Spinal cord (tissue), 10 donors: ENCODE results near the gene ATP2B1. TPM values are rescaled to one million over a fixed set of nuclear protein-coding genes. Genes with fewer than 3 reads are reported as not detected.
A peak's percentile ranks its signal among the peaks of the same experiment; 100 is the strongest.
"Not testable (repeated sequence)": the region's sequence is repeated elsewhere in the genome, so short reads cannot be mapped to it uniquely, and the experiment has no call there.

Experiments
- DNase-seq, 6 donors: peaks; one replicate each; pipeline versions ENCODE4 v3.0.0 to v3.0.0-alpha.2; 2013 to 2015; ENCODE audit warnings: low spot score in 6 of 6, low read depth in 4 of 6
- H3K27ac ChIP-seq: one replicate; pipeline ENCODE4 v1.5.1; 2013; ENCODE audit warnings: low read depth, low read length, control low read depth
- H3K27me3 ChIP-seq: one replicate; pipeline ENCODE4 v1.6.1; 2013; ENCODE audit warnings: low read length; ENCODE audit not compliant: control insufficient read depth, insufficient read depth
- H3K36me3 ChIP-seq: one replicate; pipeline ENCODE4 v1.6.1; 2013; ENCODE audit warnings: low read length; ENCODE audit not compliant: control insufficient read depth, insufficient read depth
- H3K4me1 ChIP-seq: one replicate; pipeline ENCODE4 v1.6.1; 2013; ENCODE audit warnings: low read length; ENCODE audit not compliant: control insufficient read depth, insufficient read depth
- H3K4me3 ChIP-seq: one replicate; pipeline ENCODE4 v1.5.1; 2013; ENCODE audit warnings: low read depth, low read length, control low read depth
- H3K9me3 ChIP-seq: one replicate; pipeline ENCODE4 v1.6.1; 2013; ENCODE audit warnings: low read length; ENCODE audit not compliant: control insufficient read depth, insufficient read depth
- WGBS: methylation state at CpG from one replicate; pipeline ENCODE4 v1.1.5; 2013; ENCODE audit warnings: missing lambda C conversion rate; ENCODE audit not compliant: insufficient coverage; 5-methylcytosine and 5-hydroxymethylcytosine counted together
- polyA plus RNA-seq, 2 donors: library from polyadenylated mRNA; unstranded; fragments of 120-200 nt; gene quantifications; one replicate each; pipeline ENCODE4 v1.2.1, GENCODE V29; 2013; ENCODE audit not compliant: insufficient read length in 2 of 2
- total RNA-seq, 2 donors: library from RNA; depleted of rRNA in 1 of 2; stranded (reverse); fragments of 120-200 nt in 1 of 2; fragments of >200 nt in 1 of 2; gene quantifications; one replicate each; pipeline versions ENCODE4 v1.2.3 to v1.2.4, GENCODE V29; 2013 to 2014
- donor health status: healthy.

ATP2B1 gene
- total and polyA plus RNA-seq, 4 donors: 70.1 to 158 (median 82.4) TPM

GRCh38 chr12:89706986-89707702, 1.5 kb downstream of the ATP2B1 start:
- no peaks in the 10 kb centered on the region for H3K36me3 ChIP-seq
- under 1% methylated on average over 14 of the region's 17 CpGs for WGBS
- peak overlapping the region; percentile 84 for H3K4me3 ChIP-seq
- H3K27ac ChIP-seq: peak overlapping the region; percentile 64
- no peaks in the 10 kb centered on the region for H3K9me3 ChIP-seq
- peaks cover 7% of the 10 kb centered on the region for H3K4me1 ChIP-seq
- H3K27me3 ChIP-seq: no peaks in the 10 kb centered on the region
- peak in 4 of 6 donors; percentile 29 to 78 (median 62) for DNase-seq

- no peaks in the 10 kb centered on the region for H3K9me3 ChIP-seq
- H3K4me1 ChIP-seq: peaks cover 7% of the 10 kb centered on the region
- no peaks in the 10 kb centered on the region for H3K36me3 ChIP-seq
- WGBS: no CpG with 5 or more reads among the region's 7 CpGs
- peak overlapping the region; percentile 84 for H3K4me3 ChIP-seq
- H3K27me3 ChIP-seq: no peaks in the 10 kb centered on the region
- no peak overlapping the region for H3K27ac ChIP-seq
- DNase-seq: no peak
Measured at GRCh38 chr12:89706551-89706950, 2.1 kb downstream of the ATP2B1 start.

GRCh38 chr12:89704457-89704856, 4.2 kb downstream of the ATP2B1 start:
- H3K4me3 ChIP-seq: no peak overlapping the region
- WGBS: no CpG with 5 or more reads among the region's 1 CpG
- no peaks in the 10 kb centered on the region for H3K9me3 ChIP-seq
- no peaks in the 10 kb centered on the region for H3K36me3 ChIP-seq
- H3K4me1 ChIP-seq: peaks cover 7% of the 10 kb centered on the region
- no peaks in the 10 kb centered on the region for H3K27me3 ChIP-seq
- no peak overlapping the region for H3K27ac ChIP-seq
- no peak for DNase-seq

GRCh38 chr12:89703768-89704167, 4.9 kb downstream of the ATP2B1 start:
- H3K36me3 ChIP-seq: no peaks in the 10 kb centered on the region
- no peak overlapping the region for H3K4me3 ChIP-seq
- H3K4me1 ChIP-seq: peaks cover 7% of the 10 kb centered on the region
- no peak overlapping the region for H3K27ac ChIP-seq
- H3K27me3 ChIP-seq: no peaks in the 10 kb centered on the region
- H3K9me3 ChIP-seq: no peaks in the 10 kb centered on the region
- no peak for DNase-seq
- no CpG with 5 or more reads among the region's 1 CpG for WGBS

GRCh38 chr12:89702503-89702902, 6.1 kb downstream of the ATP2B1 start:
- no peak overlapping the region for H3K4me3 ChIP-seq
- H3K27ac ChIP-seq: no peak overlapping the region
- H3K4me1 ChIP-seq: peaks cover 2% of the 10 kb centered on the region
- WGBS: no CpG with 5 or more reads among the region's 1 CpG
- no peaks in the 10 kb centered on the region for H3K36me3 ChIP-seq
- no peaks in the 10 kb centered on the region for H3K9me3 ChIP-seq
- no peaks in the 10 kb centered on the region for H3K27me3 ChIP-seq
- DNase-seq: no peak

GRCh38 chr12:89701606-89702206, 6.9 kb downstream of the ATP2B1 start:
- H3K4me3 ChIP-seq: no peak overlapping the region

GRCh38 chr12:89700191-89700810, 8.3 kb downstream of the ATP2B1 start:
- WGBS: 94% methylated on average over 2 of the region's 4 CpGs
- Histone ChIP-seq H3K4me3 (no peak overlapping the region), H3K27me3 (no peaks in the 10 kb centered on the region), H3K36me3 (no peaks in the 10 kb centered on the region), H3K4me1 (no peaks in the 10 kb centered on the region), H3K27ac (no peak overlapping the region), H3K9me3 (no peaks in the 10 kb centered on the region)
- DNase-seq: no peak

More at GRCh38 chr12:89701606-89702206, 6.9 kb downstream of the ATP2B1 start:
- H3K27me3 ChIP-seq: no peaks in the 10 kb centered on the region
- no peaks in the 10 kb centered on the region for H3K4me1 ChIP-seq
- H3K9me3 ChIP-seq: no peaks in the 10 kb centered on the region
- DNase-seq: no peak
- H3K36me3 ChIP-seq: no peaks in the 10 kb centered on the region
- H3K27ac ChIP-seq: no peak overlapping the region
- 100% methylated on average over 2 of the region's 3 CpGs for WGBS

GRCh38 chr12:89698607-89699006, 10.0 kb downstream of the ATP2B1 start:
- Histone ChIP-seq H3K36me3 (no peaks in the 10 kb centered on the region), H3K27me3 (no peaks in the 10 kb centered on the region), H3K4me3 (no peak overlapping the region), H3K9me3 (no peaks in the 10 kb centered on the region), H3K27ac (no peak overlapping the region), H3K4me1 (no peaks in the 10 kb centered on the region)
- DNase-seq: no peak
- 88% methylated on average over 1 of the region's 2 CpGs for WGBS

GRCh38 chr12:89697728-89698127, 10.9 kb downstream of the ATP2B1 start:
- not testable (repeated sequence) for H3K27ac ChIP-seq, H3K4me1 ChIP-seq, H3K9me3 ChIP-seq, H3K27me3 ChIP-seq, DNase-seq, H3K36me3 ChIP-seq, H3K4me3 ChIP-seq
- WGBS: 94% methylated on average over 10 of the region's 10 CpGs

- no peaks in the 10 kb centered on the region for H3K36me3 ChIP-seq
- H3K27ac ChIP-seq: no peak overlapping the region
- H3K4me3 ChIP-seq: no peak overlapping the region
- H3K27me3 ChIP-seq: no peaks in the 10 kb centered on the region
- no peak for DNase-seq
- no peaks in the 10 kb centered on the region for H3K4me1 ChIP-seq
- H3K9me3 ChIP-seq: no peaks in the 10 kb centered on the region
Measured at GRCh38 chr12:89697296-89697695, 11.3 kb downstream of the ATP2B1 start.
